ENCODE measurements around the gene ADGRB3. TPM values are rescaled to one million over a fixed set of nuclear protein-coding genes. Genes with fewer than 3 reads are reported as not detected.

Gene ADGRB3
- total and polyA plus RNA-seq, 2 donors from 2014 or later, result 0.26 to 2.2 TPM

GRCh38 chr6:69105288-69105687, 470.2 kb downstream of the ADGRB3 start:
- no peak for FAIRE-seq
- no peaks in the 10 kb centered on the region for H3K9me3 ChIP-seq (ENCODE audit: control insufficient read depth in 2 of 3, insufficient read depth in 1 of 3, low read length in 3 of 3)
- no peaks in the 10 kb centered on the region for H3K36me3 ChIP-seq (ENCODE audit: control insufficient read depth in 2 of 3, insufficient read depth in 3 of 3, low read length in 3 of 3)

GRCh38 chr6:69106511-69106910, 471.4 kb downstream of the ADGRB3 start:
- TF ChIP-seq, protein P1, sequence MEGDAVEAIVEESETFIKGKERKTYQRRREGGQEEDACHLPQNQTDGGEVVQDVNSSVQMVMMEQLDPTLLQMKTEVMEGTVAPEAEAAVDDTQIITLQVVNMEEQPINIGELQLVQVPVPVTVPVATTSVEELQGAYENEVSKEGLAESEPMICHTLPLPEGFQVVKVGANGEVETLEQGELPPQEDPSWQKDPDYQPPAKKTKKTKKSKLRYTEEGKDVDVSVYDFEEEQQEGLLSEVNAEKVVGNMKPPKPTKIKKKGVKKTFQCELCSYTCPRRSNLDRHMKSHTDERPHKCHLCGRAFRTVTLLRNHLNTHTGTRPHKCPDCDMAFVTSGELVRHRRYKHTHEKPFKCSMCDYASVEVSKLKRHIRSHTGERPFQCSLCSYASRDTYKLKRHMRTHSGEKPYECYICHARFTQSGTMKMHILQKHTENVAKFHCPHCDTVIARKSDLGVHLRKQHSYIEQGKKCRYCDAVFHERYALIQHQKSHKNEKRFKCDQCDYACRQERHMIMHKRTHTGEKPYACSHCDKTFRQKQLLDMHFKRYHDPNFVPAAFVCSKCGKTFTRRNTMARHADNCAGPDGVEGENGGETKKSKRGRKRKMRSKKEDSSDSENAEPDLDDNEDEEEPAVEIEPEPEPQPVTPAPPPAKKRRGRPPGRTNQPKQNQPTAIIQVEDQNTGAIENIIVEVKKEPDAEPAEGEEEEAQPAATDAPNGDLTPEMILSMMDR (IDR thresholded peaks at IDR 0.05; ENCODE audit: borderline replicate concordance, extremely low read depth, insufficient read depth), result no peak
- H3K9ac ChIP-seq (ENCODE audit: low read length in 3 of 3), result no peak overlapping the region
- H3K4me1 ChIP-seq (ENCODE audit: control insufficient read depth in 2 of 3, insufficient read depth in 2 of 3, low read depth in 1 of 3, low read length in 3 of 3), result no peaks in the 10 kb centered on the region
- intact Hi-C loops (cut with DNase I), result no loop called here
- DNase-seq (no peak), FAIRE-seq (no peak)
- no peaks in the 10 kb centered on the region for H3K9me3 ChIP-seq (ENCODE audit: control insufficient read depth in 2 of 3, insufficient read depth in 1 of 3, low read length in 3 of 3)
- H3K4me3 ChIP-seq (ENCODE audit: low read length in 3 of 3), result no peak overlapping the region
- no peak overlapping the region for H3K27ac ChIP-seq (ENCODE audit: low read depth in 2 of 2, low read length in 2 of 2)
- H3K36me3 ChIP-seq (ENCODE audit: control insufficient read depth in 2 of 3, insufficient read depth in 3 of 3, low read length in 3 of 3), result no peaks in the 10 kb centered on the region
- H3K27me3 ChIP-seq (ENCODE audit: control insufficient read depth, insufficient read depth, low read length), result no peaks in the 10 kb centered on the region

More at GRCh38 chr6:69105288-69105687, 470.2 kb downstream of the ADGRB3 start:
- TF ChIP-seq, protein P1 (IDR thresholded peaks at IDR 0.05; ENCODE audit: borderline replicate concordance, extremely low read depth, insufficient read depth), result no peak
- no peaks in the 10 kb centered on the region for H3K27me3 ChIP-seq (ENCODE audit: control insufficient read depth, insufficient read depth, low read length)
- H3K4me1 ChIP-seq (ENCODE audit: control insufficient read depth in 2 of 3, insufficient read depth in 2 of 3, low read depth in 1 of 3, low read length in 3 of 3), result no peaks in the 10 kb centered on the region
- H3K27ac ChIP-seq (ENCODE audit: low read depth in 2 of 2, low read length in 2 of 2), result no peak overlapping the region
- intact Hi-C loops (cut with DNase I), result no loop called here
- H3K9ac ChIP-seq (ENCODE audit: low read length in 3 of 3), result no peak overlapping the region
- no peak for DNase-seq
- H3K4me3 ChIP-seq (ENCODE audit: low read length in 3 of 3), result no peak overlapping the region

DNA sequence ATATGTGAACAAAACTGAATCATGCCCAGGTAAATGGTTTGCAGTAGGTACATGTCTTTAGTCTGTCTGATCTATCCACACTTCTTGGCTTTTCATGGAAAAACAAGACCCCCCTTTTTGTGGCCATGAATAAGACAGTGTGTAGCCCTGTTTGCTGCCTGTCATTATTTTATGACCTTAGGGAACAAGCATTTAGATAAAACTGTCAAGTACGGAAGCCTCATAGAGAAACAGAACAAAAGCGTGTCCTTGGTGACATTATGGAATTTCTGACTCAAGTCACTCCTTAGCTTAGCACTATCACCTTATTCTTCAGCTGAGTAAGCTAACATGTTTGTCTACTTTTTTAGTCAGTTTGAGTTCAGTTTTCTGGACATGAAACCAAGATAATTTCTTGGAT, 476.2 kb downstream of the ADGRB3 start:
- no peak overlapping the region for H3K9ac ChIP-seq (ENCODE audit: low read length in 3 of 3)
- no peak for FAIRE-seq

More for the DNA sequence above, 476.2 kb downstream of the ADGRB3 start:
- Histone ChIP-seq H3K27ac (ENCODE audit: low read depth in 2 of 2, low read length in 2 of 2) (no peak overlapping the region), H3K9me3 (ENCODE audit: control insufficient read depth in 2 of 3, insufficient read depth in 1 of 3, low read length in 3 of 3) (no peaks in the 10 kb centered on the region), H3K27me3 (ENCODE audit: control insufficient read depth, insufficient read depth, low read length) (no peaks in the 10 kb centered on the region), H3K36me3 (ENCODE audit: control insufficient read depth in 2 of 3, insufficient read depth in 3 of 3, low read length in 3 of 3) (no peaks in the 10 kb centered on the region), H3K4me1 (ENCODE audit: control insufficient read depth in 2 of 3, insufficient read depth in 2 of 3, low read depth in 1 of 3, low read length in 3 of 3) (no peaks in the 10 kb centered on the region), H3K4me3 (ENCODE audit: low read length in 3 of 3) (no peak overlapping the region)
- TF ChIP-seq, protein P1 (IDR thresholded peaks at IDR 0.05; ENCODE audit: borderline replicate concordance, extremely low read depth, insufficient read depth), result no peak
- no peak for DNase-seq
- intact Hi-C loops (cut with DNase I), result no loop called here

All from kidney (tissue), 14 donors.